ENCODE data around the gene SWSAP1. TPM values are rescaled to one million over a fixed set of nuclear protein-coding genes. Genes with fewer than 3 reads are reported as not detected.
"Not testable (repeated sequence)": the region's sequence is repeated elsewhere in the genome, so short reads cannot be mapped to it uniquely, and the experiment has no call there.

Gene SWSAP1
- total and polyA plus RNA-seq, 2 experiments from 2014 or later = 2.1 to 7.5 TPM

GRCh38 chr19:11332822-11333221 lies 41.6 kb upstream of the SWSAP1 start:
- Histone ChIP-seq H3K27ac (no peak overlapping the region), H3K9me3 (ENCODE audit: low read depth) (no peaks in the 10 kb centered on the region), H3K4me3 (no peak overlapping the region), H3K4me1 (ENCODE audit: low read depth) (no peaks in the 10 kb centered on the region), H3K27me3 (no peaks in the 10 kb centered on the region), H3K36me3 (peaks cover 3% of the 10 kb centered on the region)
- no peak for DNase-seq (ENCODE audit: low read depth in 1 of 2, low spot score in 1 of 2)
- no peak for TF ChIP-seq CTCF (IDR thresholded peaks at IDR 0.05; ENCODE audit: low read depth, low read length)

GRCh38 chr19:11333838-11334237 lies 40.6 kb upstream of the SWSAP1 start:
- H3K4me3 ChIP-seq; H3K36me3 ChIP-seq; H3K27me3 ChIP-seq; H3K9me3 ChIP-seq (ENCODE audit: low read depth); H3K27ac ChIP-seq; H3K4me1 ChIP-seq (ENCODE audit: low read depth): not testable (repeated sequence)
- DNase-seq (ENCODE audit: low read depth in 1 of 2, low spot score in 1 of 2) = peak in 1 of 2 donors; percentile 17

- Histone ChIP-seq H3K36me3 (peaks cover 3% of the 10 kb centered on the region), H3K4me1 (ENCODE audit: low read depth) (no peaks in the 10 kb centered on the region), H3K27me3 (no peaks in the 10 kb centered on the region), H3K4me3 (no peak overlapping the region), H3K9me3 (ENCODE audit: low read depth) (no peaks in the 10 kb centered on the region), H3K27ac (no peak overlapping the region)
- no peak for DNase-seq (ENCODE audit: low read depth in 1 of 2, low spot score in 1 of 2)
- TF ChIP-seq CTCF (IDR thresholded peaks at IDR 0.05; ENCODE audit: low read depth, low read length) = no peak
Observed at GRCh38 chr19:11335449-11336146, 38.9 kb upstream of the SWSAP1 start.

GRCh38 chr19:11337080-11337479 lies 37.4 kb upstream of the SWSAP1 start:
- Histone ChIP-seq H3K27me3 (no peaks in the 10 kb centered on the region), H3K36me3 (no peaks in the 10 kb centered on the region), H3K4me1 (ENCODE audit: low read depth) (no peaks in the 10 kb centered on the region), H3K4me3 (no peak overlapping the region), H3K27ac (no peak overlapping the region), H3K9me3 (ENCODE audit: low read depth) (no peaks in the 10 kb centered on the region)
- DNase-seq (ENCODE audit: low read depth in 1 of 2, low spot score in 1 of 2) = no peak
- no peak for TF ChIP-seq CTCF (IDR thresholded peaks at IDR 0.05; ENCODE audit: low read depth, low read length)

- Histone ChIP-seq H3K4me3 (no peak overlapping the region), H3K27me3 (no peaks in the 10 kb centered on the region), H3K36me3 (no peaks in the 10 kb centered on the region), H3K9me3 (ENCODE audit: low read depth) (no peaks in the 10 kb centered on the region), H3K27ac (no peak overlapping the region), H3K4me1 (ENCODE audit: low read depth) (no peaks in the 10 kb centered on the region)
- no peak for TF ChIP-seq CTCF (IDR thresholded peaks at IDR 0.05; ENCODE audit: low read depth, low read length)
- DNase-seq (ENCODE audit: low read depth in 1 of 2, low spot score in 1 of 2) = no peak
Observed at GRCh38 chr19:11338121-11338520, 36.3 kb upstream of the SWSAP1 start.

GRCh38 chr19:11338569-11339253 lies 35.8 kb upstream of the SWSAP1 start:
- Histone ChIP-seq H3K4me1 (ENCODE audit: low read depth) (no peaks in the 10 kb centered on the region), H3K36me3 (no peaks in the 10 kb centered on the region), H3K27me3 (no peaks in the 10 kb centered on the region), H3K27ac (no peak overlapping the region), H3K4me3 (peak overlapping the region; percentile 66), H3K9me3 (ENCODE audit: low read depth) (no peaks in the 10 kb centered on the region)
- no peak for DNase-seq (ENCODE audit: low read depth in 1 of 2, low spot score in 1 of 2)
- TF ChIP-seq CTCF (IDR thresholded peaks at IDR 0.05; ENCODE audit: low read depth, low read length) = no peak
